H9 (cell line): ENCODE results near the gene ACBD6. TPM values are rescaled to one million over a fixed set of nuclear protein-coding genes. Genes with fewer than 3 reads are reported as not detected.

Experiments used
- DNase-seq: peaks from one replicate; pipeline ENCODE4 v3.0.0-alpha.2; 2017
- H2AFZ ChIP-seq: one replicate; pipeline ENCODE4 v1.6.1; 2013; ENCODE audit warnings: mild to moderate bottlenecking, low read length, control low read depth, moderate library complexity
- H2AK5ac ChIP-seq: 2 replicates; pipeline ENCODE4 v1.6.1; 2013; ENCODE audit warnings: low read length, control low read depth, mixed read lengths; ENCODE audit not compliant: insufficient read length
- H2BK120ac ChIP-seq: one replicate; pipeline ENCODE4 v1.6.1; 2013; ENCODE audit warnings: low read depth, mild to moderate bottlenecking, low read length, control low read depth, inconsistent platforms; ENCODE audit not compliant: poor library complexity, severe bottlenecking
- H2BK12ac ChIP-seq: 2 replicates; pipeline ENCODE4 v1.6.1; 2013; ENCODE audit warnings: low read length, control low read depth, mixed read lengths, low read depth; ENCODE audit not compliant: insufficient read length
- H2BK15ac ChIP-seq: 2 replicates; pipeline ENCODE4 v1.6.1; 2013; ENCODE audit warnings: low read depth, low read length, control low read depth
- H2BK20ac ChIP-seq: one replicate; pipeline ENCODE4 v1.6.1; 2013; ENCODE audit warnings: low read depth, mild to moderate bottlenecking, low read length, control low read depth, inconsistent platforms; ENCODE audit not compliant: poor library complexity, severe bottlenecking
- H2BK5ac ChIP-seq: 2 replicates; pipeline ENCODE4 v1.6.1; 2013; ENCODE audit warnings: low read length, control low read depth, mixed read lengths; ENCODE audit not compliant: insufficient read length
- H3K14ac ChIP-seq: 2 replicates; pipeline ENCODE4 v1.6.1; 2013; ENCODE audit warnings: low read length, control low read depth; ENCODE audit not compliant: insufficient read depth
- H3K18ac ChIP-seq: 2 replicates; pipeline ENCODE4 v1.6.1; 2013; ENCODE audit warnings: low read depth, mild to moderate bottlenecking, mixed read lengths, low read length, control low read depth; ENCODE audit not compliant: insufficient read length
- H3K23ac ChIP-seq: 2 replicates; pipeline ENCODE4 v1.6.1; 2013; ENCODE audit warnings: low read length, control low read depth, mixed read lengths, low read depth; ENCODE audit not compliant: insufficient read length
- H3K23me2 ChIP-seq: 2 replicates; pipeline ENCODE4 v1.6.1; 2013; ENCODE audit warnings: low read depth, mild to moderate bottlenecking, mixed read lengths, low read length, control low read depth; ENCODE audit not compliant: insufficient read length, poor library complexity, severe bottlenecking
- H3K27ac ChIP-seq: 2 replicates; pipeline ENCODE4 v1.5.1; 2013; ENCODE audit warnings: low read length, control low read depth, mixed read lengths, low read depth; ENCODE audit not compliant: insufficient read length
- H3K27me3 ChIP-seq: 2 replicates; pipeline ENCODE4 v1.6.1; 2013; ENCODE audit warnings: low read length, control low read depth, inconsistent platforms; ENCODE audit not compliant: insufficient read depth
- H3K4ac ChIP-seq: 2 replicates; pipeline ENCODE4 v1.6.1; 2013; ENCODE audit warnings: low read depth, mild to moderate bottlenecking, control low read depth, inconsistent platforms, low read length, moderate library complexity
- H3K4me1 ChIP-seq: 2 replicates; pipeline ENCODE4 v1.6.1; 2013; ENCODE audit warnings: low read length, control low read depth, inconsistent platforms; ENCODE audit not compliant: insufficient read depth
- H3K4me2 ChIP-seq: 2 replicates; pipeline ENCODE4 v1.6.1; 2013; ENCODE audit warnings: low read length, control low read depth, mixed read lengths; ENCODE audit not compliant: insufficient read length, insufficient read depth
- H3K56ac ChIP-seq: 2 replicates; pipeline ENCODE4 v1.6.1; 2013; ENCODE audit warnings: low read depth, mild to moderate bottlenecking, mixed read lengths, low read length, control low read depth; ENCODE audit not compliant: insufficient read length
- H3K79me1 ChIP-seq: 2 replicates; pipeline ENCODE4 v1.6.1; 2013; ENCODE audit warnings: low read depth, mild to moderate bottlenecking, moderate library complexity, low read length, control low read depth, inconsistent platforms; ENCODE audit not compliant: insufficient read depth, poor library complexity, severe bottlenecking
- H3K79me2 ChIP-seq: 2 replicates; pipeline ENCODE4 v1.6.1; 2013; ENCODE audit warnings: low read length, control low read depth, inconsistent platforms; ENCODE audit not compliant: insufficient read depth
- H3K9ac ChIP-seq: 2 replicates; pipeline ENCODE4 v1.6.1; 2013; ENCODE audit warnings: low read length, control low read depth, mixed read lengths; ENCODE audit not compliant: insufficient read length; ENCODE audit errors: extremely low read depth
- H3K9me3 ChIP-seq: one replicate; pipeline ENCODE4 v1.6.1; 2013; ENCODE audit warnings: low read depth, low read length, inconsistent platforms; ENCODE audit not compliant: control insufficient read depth
- H3T11ph ChIP-seq: one replicate; pipeline ENCODE4 v1.6.1; 2013; ENCODE audit warnings: mild to moderate bottlenecking, low read length, control low read depth, inconsistent platforms
- H4K20me1 ChIP-seq: one replicate; pipeline ENCODE4 v1.6.1; 2013; ENCODE audit not compliant: control insufficient read depth, insufficient read length, insufficient read depth
- H4K5ac ChIP-seq: 2 replicates; pipeline ENCODE4 v1.6.1; 2013; ENCODE audit warnings: low read depth, mild to moderate bottlenecking, mixed read lengths, low read length, control low read depth; ENCODE audit not compliant: insufficient read length
- H4K8ac ChIP-seq: replicated peaks from 2 replicates; pipeline ENCODE4 v1.6.1; 2013; ENCODE audit warnings: low read length, control low read depth, mixed read lengths, low read depth; ENCODE audit not compliant: insufficient read length
- H4K91ac ChIP-seq: 2 replicates; pipeline ENCODE4 v1.6.1; 2013; ENCODE audit warnings: low read depth, mild to moderate bottlenecking, moderate library complexity, mixed read lengths, low read length, control low read depth; ENCODE audit not compliant: insufficient read length
- H3K27ac Mint-ChIP-seq, 3 experiments: 2 replicates in 2 of 3; 3 replicates in 1 of 3; pipeline ENCODE4 v1.8.0; 2020 to 2021; ENCODE audit warnings: mixed read lengths in 3 of 3, mild to moderate bottlenecking in 1 of 3, moderate library complexity in 1 of 3
- H3K27me3 Mint-ChIP-seq: 2 replicates; pipeline ENCODE4 v1.8.0; 2021; ENCODE audit warnings: low read depth, mild to moderate bottlenecking, moderate library complexity, mixed read lengths
- H3K36me3 Mint-ChIP-seq, 3 experiments: 2 replicates in 2 of 3; 3 replicates in 1 of 3; pipeline ENCODE4 v1.8.0; 2020 to 2021; ENCODE audit warnings: low read depth in 3 of 3, mixed read lengths in 3 of 3; ENCODE audit not compliant: insufficient read depth in 1 of 3
- H3K4me1 Mint-ChIP-seq, 2 experiments: 2 replicates each; pipeline ENCODE4 v1.8.0; 2020; ENCODE audit warnings: mixed read lengths in 2 of 2
- H3K4me3 Mint-ChIP-seq, 2 experiments: 2 replicates in 1 of 2; 3 replicates in 1 of 2; pipeline ENCODE4 v1.8.0; 2020 to 2021; ENCODE audit warnings: mild to moderate bottlenecking in 2 of 2, mixed read lengths in 2 of 2, moderate library complexity in 1 of 2
- H3K9me3 Mint-ChIP-seq, 2 experiments: 2 replicates in 1 of 2; 3 replicates in 1 of 2; pipeline ENCODE4 v1.8.0; 2020; ENCODE audit warnings: mild to moderate bottlenecking in 2 of 2, mixed read lengths in 2 of 2, moderate library complexity in 1 of 2
- CTCF ChIP-seq: fragments of 200-600 bp; sonication (generic); conservative IDR thresholded peaks from 3 replicates; pipeline ENCODE4 v1.8.0; 2021; ENCODE audit warnings: antibody characterized with exemption, mild to moderate bottlenecking
- WGBS: extraction: QIAGEN DNeasy Blood & Tissue Kit; methylation state at CpG from one replicate; pipeline ENCODE4 v1.1.7; 2013; ENCODE audit warnings: missing lambda C conversion rate, low lambda C conversion rate, mixed read lengths; ENCODE audit not compliant: insufficient read length; ENCODE audit errors: extremely low coverage; 5-methylcytosine and 5-hydroxymethylcytosine counted together
- total RNA-seq: library from RNA; stranded (reverse); gene quantifications from 2 replicates; pipeline ENCODE4 v1.2.1, GENCODE V29; 2021

Gene ACBD6
- total RNA-seq, 1 experiment from 2014 or later, result 51.4 TPM

- no peak for TF ChIP-seq CTCF
- no peak overlapping the region for H3K9ac ChIP-seq
- Mint-ChIP-seq H3K27ac (peak overlapping the region in 1 of 3 experiments; percentile 84; a peak in 1 of 7 replicates), H3K4me1 (peaks cover 35 to 49% of the 10 kb centered on the region in 2 experiments), H3K27me3 (peaks cover 12% of the 10 kb centered on the region), H3K36me3 (no peaks in the 10 kb centered on the region; a peak in 2 of 7 replicates), H3K4me3 (no peak overlapping the region), H3K9me3 (no peaks in the 10 kb centered on the region)
- H3T11ph ChIP-seq, result no peak overlapping the region
- no peaks in the 10 kb centered on the region for H3K23me2 ChIP-seq
- H3K27me3 ChIP-seq, result no peaks in the 10 kb centered on the region; the same call in 1 of the 2 replicates
- H3K79me2 ChIP-seq, result no peaks in the 10 kb centered on the region
- no peak overlapping the region for H2AFZ ChIP-seq
- no peaks in the 10 kb centered on the region for H3K9me3 ChIP-seq
- no peak overlapping the region for H4K5ac ChIP-seq
- no peaks in the 10 kb centered on the region for H3K79me1 ChIP-seq
- no peak overlapping the region for H2BK20ac ChIP-seq
- H3K14ac ChIP-seq, result no peak overlapping the region
- no peak overlapping the region for H3K23ac ChIP-seq
- no peak overlapping the region for H3K56ac ChIP-seq
- H2BK5ac ChIP-seq, result no peak overlapping the region
- H2BK120ac ChIP-seq, result no peak overlapping the region
- peaks cover 8% of the 10 kb centered on the region; the same call in 1 of the 2 replicates for H3K4me1 ChIP-seq
- H3K4me2 ChIP-seq, result no peak overlapping the region
- no peak overlapping the region for H3K27ac ChIP-seq
- no peak overlapping the region for H4K91ac ChIP-seq
- no peak overlapping the region for H4K8ac ChIP-seq
- H4K20me1 ChIP-seq, result no peaks in the 10 kb centered on the region
- no peak for DNase-seq
- H3K4ac ChIP-seq, result no peak overlapping the region
- no peak overlapping the region for H3K18ac ChIP-seq
- no peak overlapping the region for H2AK5ac ChIP-seq
- no peak overlapping the region for H2BK12ac ChIP-seq
- no CpG with 5 or more reads among the region's 2 CpGs for WGBS
- H2BK15ac ChIP-seq, result no peak overlapping the region
Observed at GRCh38 chr1:180264595-180264994, 237.8 kb downstream of the ACBD6 start.
